ENCODE measurements around the gene FAM136A. TPM values are rescaled to one million over a fixed set of nuclear protein-coding genes. Genes with fewer than 3 reads are reported as not detected.

Gene FAM136A
- 100 to 1,000 TPM in 1 of 2 experiments, 10 to 100 TPM in 1; 99.4 to 102 TPM for total RNA-seq
- polyA plus RNA-seq, result 41.3 TPM

DNA sequence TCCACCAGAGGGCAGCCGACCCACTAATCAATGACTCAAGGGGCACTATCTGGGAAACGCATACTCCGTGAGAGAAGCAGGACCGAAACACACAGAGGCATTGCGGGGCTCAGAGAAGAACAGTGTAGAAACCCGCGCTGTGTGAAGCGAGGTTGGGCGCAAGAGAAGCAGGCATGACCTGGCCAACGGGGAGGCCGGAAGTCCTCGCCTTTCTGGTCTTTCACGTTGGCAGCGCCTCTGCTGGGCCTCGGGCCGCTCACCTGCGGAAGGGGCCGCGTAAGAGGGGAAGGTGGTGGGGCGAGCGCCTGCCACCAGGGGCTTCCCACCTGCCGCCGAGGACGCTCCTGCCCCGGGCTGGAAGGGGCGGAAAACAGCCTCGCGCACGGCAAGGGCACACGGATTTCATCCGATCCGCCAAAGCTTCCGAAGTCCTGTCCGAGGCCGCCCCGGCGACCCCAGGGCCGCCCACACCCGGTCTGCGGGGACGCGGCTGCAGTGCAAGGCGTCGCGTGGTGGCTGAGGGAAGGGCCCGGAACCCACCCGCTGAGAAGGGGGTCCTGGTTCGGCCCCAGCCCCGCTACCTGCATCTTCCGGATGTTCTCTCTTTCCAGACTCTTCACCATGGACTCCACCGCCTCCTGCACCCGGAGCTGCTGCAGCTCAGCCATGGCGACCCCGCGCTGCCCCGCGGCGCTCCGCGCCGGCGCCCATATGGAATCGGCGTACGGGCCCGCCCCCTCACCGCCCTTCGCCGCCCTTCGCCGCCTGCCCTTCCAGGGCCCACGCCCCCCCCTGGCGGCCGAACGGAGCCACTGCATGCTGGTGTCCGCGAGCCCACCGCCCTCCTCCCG lies at the start of gene FAM136A:
TSS of gene FAM136A (minus strand) at position 724 of the 851 bp plus-strand sequence. CDS start at position 668, 56 bp downstream.
- Mint-ChIP-seq H3K9me3 (no peaks in the 10 kb centered on the region), H3K36me3 (peaks cover 5 to 38% (median 8%) of the 10 kb centered on the region in 3 donors), H3K4me1 (peaks cover 27 to 44% (median 34%) of the 10 kb centered on the region in 3 donors), H3K27ac (peak within 1 kb of the TSS; percentile 73 to 96 (median 88)), H3K27me3 (no peaks in the 10 kb centered on the region), H3K4me3 (peak within 1 kb of the TSS; percentile 89 to 96 (median 92))
- Histone ChIP-seq H3K4me1 (ENCODE audit: insufficient read depth, low read length) (peaks cover 19% of the 10 kb centered on the region), H3K27ac (ENCODE audit: low read depth, low read length) (peak within 1 kb of the TSS; percentile 79), H3K4me3 (ENCODE audit: low read length) (peak within 1 kb of the TSS; percentile 85), H3K36me3 (ENCODE audit: insufficient read depth, low read length) (no peaks in the 10 kb centered on the region), H3K9me3 (ENCODE audit: low read length) (no peaks in the 10 kb centered on the region), H3K27me3 (ENCODE audit: insufficient read depth, low read length, poor library complexity, severe bottlenecking) (no peaks in the 10 kb centered on the region)
- CTCF ChIA-PET, result interaction anchor here (0.6 to 4.8 kb wide), 22 partner anchors 8 to 864 kb away, joined by 3 to 49 read pairs (median 4); partner anchors contain the start of genes C2orf42, MXD1, NFU1 and PCYOX1
- POLR2A ChIA-PET, result interaction anchor here (0.6 to 1.5 kb wide), 4 partner anchors 8 to 388 kb away, joined by 3 to 11 read pairs (median 8); partner anchors contain the start of genes MXD1 and SNRPG
- peak; percentile 84 to 91 (median 86) for DNase-seq

DNA sequence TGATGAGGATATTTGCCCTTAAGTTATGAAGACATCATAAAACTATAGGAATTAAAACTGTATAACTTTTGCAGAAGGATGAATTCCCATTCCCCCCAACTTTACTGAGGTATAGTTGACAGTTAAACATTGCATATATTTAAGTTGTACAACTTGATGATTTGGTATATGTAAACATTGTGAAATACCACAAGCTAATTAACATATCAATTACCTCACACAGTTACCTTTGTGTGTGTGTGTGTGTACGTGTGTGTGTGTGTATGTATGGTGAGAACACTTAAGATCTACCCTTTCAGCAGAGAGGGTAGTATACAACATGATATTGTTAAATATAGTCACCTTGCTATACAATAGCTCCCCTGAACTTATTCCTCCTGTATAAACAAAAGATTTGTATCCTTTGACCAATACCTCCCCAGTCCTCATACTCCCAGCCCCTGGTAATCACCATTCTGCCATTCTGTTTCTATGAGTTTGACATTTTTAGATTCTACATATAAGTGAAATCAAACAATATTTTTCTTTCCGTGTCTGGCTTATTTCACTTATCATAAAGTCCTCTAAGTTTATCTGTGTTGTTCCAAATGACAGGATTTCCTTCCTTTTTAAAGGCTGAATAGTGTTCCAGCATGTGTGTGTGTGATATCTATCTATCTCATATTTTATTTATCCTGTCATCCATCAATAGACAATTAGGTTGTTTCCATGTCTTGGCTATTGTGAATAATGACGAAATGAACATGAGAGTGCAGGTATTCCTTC lies 48.2 kb upstream of the FAM136A start:
- H3K4me3 Mint-ChIP-seq, result no peak overlapping the region
- H3K36me3 ChIP-seq (ENCODE audit: insufficient read depth, low read length), result no peaks in the 10 kb centered on the region
- H3K4me1 Mint-ChIP-seq, result no peaks in the 10 kb centered on the region
- POLR2A ChIA-PET, result no interaction called here
- H3K27ac Mint-ChIP-seq, result no peak overlapping the region
- H3K4me3 ChIP-seq (ENCODE audit: low read length), result no peak overlapping the region
- CTCF ChIA-PET, result interaction anchor here (1.3 kb wide), 1 partner anchor 9 kb away, joined by 3 read pairs; no protein-coding TSS in a partner anchor
- H3K27me3 ChIP-seq (ENCODE audit: insufficient read depth, low read length, poor library complexity, severe bottlenecking), result no peaks in the 10 kb centered on the region
- no peak for DNase-seq
- no peaks in the 10 kb centered on the region for H3K36me3 Mint-ChIP-seq
- H3K4me1 ChIP-seq (ENCODE audit: insufficient read depth, low read length), result no peaks in the 10 kb centered on the region
- H3K27ac ChIP-seq (ENCODE audit: low read depth, low read length), result no peak overlapping the region
- no peaks in the 10 kb centered on the region for H3K9me3 Mint-ChIP-seq
- H3K9me3 ChIP-seq (ENCODE audit: low read length), result no peaks in the 10 kb centered on the region
- peaks cover 13 to 55% of the 10 kb centered on the region in 2 donors for H3K27me3 Mint-ChIP-seq

- H3K27me3 ChIP-seq (ENCODE audit: insufficient read depth, low read length, poor library complexity, severe bottlenecking), result no peaks in the 10 kb centered on the region
- no peaks in the 10 kb centered on the region for H3K36me3 Mint-ChIP-seq
- POLR2A ChIA-PET, result no interaction called here
- no peaks in the 10 kb centered on the region for H3K4me1 Mint-ChIP-seq
- H3K4me3 Mint-ChIP-seq, result no peak overlapping the region
- H3K4me1 ChIP-seq (ENCODE audit: insufficient read depth, low read length), result no peaks in the 10 kb centered on the region
- H3K9me3 Mint-ChIP-seq, result no peaks in the 10 kb centered on the region
- H3K9me3 ChIP-seq (ENCODE audit: low read length), result no peaks in the 10 kb centered on the region
- CTCF ChIA-PET, result interaction anchor here (1.2 kb wide), 1 partner anchor 269 kb away, joined by 4 read pairs; no protein-coding TSS in a partner anchor
- no peak overlapping the region for H3K27ac Mint-ChIP-seq
- H3K36me3 ChIP-seq (ENCODE audit: insufficient read depth, low read length), result no peaks in the 10 kb centered on the region
- H3K4me3 ChIP-seq (ENCODE audit: low read length), result no peak overlapping the region
- no peak overlapping the region for H3K27ac ChIP-seq (ENCODE audit: low read depth, low read length)
- no peak for DNase-seq
- peaks cover 13 to 62% of the 10 kb centered on the region in 2 donors for H3K27me3 Mint-ChIP-seq
Observed at GRCh38 chr2:70347831-70348230, 46.0 kb upstream of the FAM136A start.

- no peak overlapping the region for H3K27ac ChIP-seq (ENCODE audit: low read depth, low read length)
- Mint-ChIP-seq H3K4me3 (no peak overlapping the region), H3K27ac (no peak overlapping the region), H3K36me3 (no peaks in the 10 kb centered on the region), H3K4me1 (no peaks in the 10 kb centered on the region), H3K9me3 (no peaks in the 10 kb centered on the region), H3K27me3 (peaks cover 9 to 56% of the 10 kb centered on the region in 2 donors)
- no peaks in the 10 kb centered on the region for H3K27me3 ChIP-seq (ENCODE audit: insufficient read depth, low read length, poor library complexity, severe bottlenecking)
- no peaks in the 10 kb centered on the region for H3K36me3 ChIP-seq (ENCODE audit: insufficient read depth, low read length)
- CTCF ChIA-PET, result no interaction called here
- no peak overlapping the region for H3K4me3 ChIP-seq (ENCODE audit: low read length)
- POLR2A ChIA-PET, result no interaction called here
- no peaks in the 10 kb centered on the region for H3K9me3 ChIP-seq (ENCODE audit: low read length)
- no peaks in the 10 kb centered on the region for H3K4me1 ChIP-seq (ENCODE audit: insufficient read depth, low read length)
- DNase-seq, result no peak
Observed at GRCh38 chr2:70344195-70344594, 42.3 kb upstream of the FAM136A start.

DNA sequence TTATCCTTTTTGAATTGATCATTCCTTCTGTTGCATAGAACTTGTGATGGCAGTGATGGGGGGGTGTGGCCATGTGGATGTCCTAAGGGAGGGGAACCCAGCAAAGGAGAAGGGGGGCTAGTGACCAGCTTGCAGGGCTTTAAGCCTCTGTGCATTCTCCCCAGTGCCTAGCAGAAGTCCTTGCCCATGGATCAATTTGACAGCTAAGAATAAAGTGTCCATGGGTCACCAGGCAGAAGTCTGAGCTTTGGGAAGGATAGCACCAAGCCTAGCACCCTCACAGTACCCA lies 39.6 kb upstream of the FAM136A start:
- Histone ChIP-seq H3K9me3 (ENCODE audit: low read length) (no peaks in the 10 kb centered on the region), H3K4me1 (ENCODE audit: insufficient read depth, low read length) (no peaks in the 10 kb centered on the region), H3K4me3 (ENCODE audit: low read length) (no peak overlapping the region), H3K36me3 (ENCODE audit: insufficient read depth, low read length) (no peaks in the 10 kb centered on the region), H3K27me3 (ENCODE audit: insufficient read depth, low read length, poor library complexity, severe bottlenecking) (no peaks in the 10 kb centered on the region), H3K27ac (ENCODE audit: low read depth, low read length) (no peak overlapping the region)
- Mint-ChIP-seq H3K27me3 (peaks cover 12 to 43% of the 10 kb centered on the region in 2 donors), H3K36me3 (no peaks in the 10 kb centered on the region), H3K9me3 (no peaks in the 10 kb centered on the region), H3K4me1 (no peaks in the 10 kb centered on the region), H3K4me3 (no peak overlapping the region), H3K27ac (peak overlapping the region in 1 of 8 donors; percentile 9)
- ChIA-PET POLR2A (no interaction called here), CTCF (interaction anchor here (0.7 to 3.1 kb wide), 11 partner anchors 9 to 306 kb away, joined by 3 to 34 read pairs (median 3); no protein-coding TSS in a partner anchor)
- no peak for DNase-seq

DNA sequence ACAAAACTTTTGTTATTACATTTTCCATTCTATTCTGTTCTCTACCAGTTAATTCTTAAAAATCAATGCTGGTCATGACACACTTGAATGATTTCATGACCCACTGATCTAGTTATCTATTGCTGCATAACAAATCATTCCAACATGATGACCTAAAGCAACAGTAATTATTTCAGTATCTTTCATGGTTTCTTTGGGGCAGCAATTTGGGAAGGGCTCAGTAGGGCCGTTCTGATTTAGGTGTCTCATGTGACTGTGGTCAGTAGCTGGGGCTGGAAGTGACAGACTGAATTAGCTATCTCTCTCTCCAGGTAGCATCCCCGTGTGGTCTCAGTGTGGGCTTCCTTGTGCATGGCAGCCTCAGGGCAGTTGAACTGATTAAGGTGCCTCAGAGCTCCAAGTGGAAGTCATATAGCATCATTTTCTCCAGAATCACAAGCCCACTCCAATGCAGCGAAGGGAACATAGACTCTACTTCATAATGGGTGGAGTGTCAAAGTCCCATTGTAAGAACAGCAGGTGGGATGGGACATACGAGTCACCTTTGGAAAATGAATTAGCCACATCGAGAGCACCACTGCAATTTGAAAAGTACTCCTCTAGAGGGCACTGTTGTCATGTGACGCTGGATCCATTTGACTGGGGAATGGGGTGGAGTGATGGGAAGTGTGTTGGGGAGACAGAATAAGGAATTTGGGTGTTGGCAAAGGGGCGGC lies 39.1 kb upstream of the FAM136A start:
- peak in 4 of 5 donors; percentile 10 to 51 (median 34) for DNase-seq
- Mint-ChIP-seq H3K4me1 (no peaks in the 10 kb centered on the region), H3K4me3 (no peak overlapping the region), H3K36me3 (no peaks in the 10 kb centered on the region), H3K27ac (peak overlapping the region in 1 of 8 donors; percentile 9), H3K9me3 (no peaks in the 10 kb centered on the region), H3K27me3 (peaks cover 14 to 41% of the 10 kb centered on the region in 2 donors)
- H3K4me3 ChIP-seq (ENCODE audit: low read length), result no peak overlapping the region
- H3K27ac ChIP-seq (ENCODE audit: low read depth, low read length), result no peak overlapping the region
- no peaks in the 10 kb centered on the region for H3K4me1 ChIP-seq (ENCODE audit: insufficient read depth, low read length)
- ChIA-PET CTCF (interaction anchor here (0.7 to 3.1 kb wide), 9 partner anchors 9 to 306 kb away, joined by 3 to 34 read pairs (median 4); no protein-coding TSS in a partner anchor), POLR2A (no interaction called here)
- H3K36me3 ChIP-seq (ENCODE audit: insufficient read depth, low read length), result no peaks in the 10 kb centered on the region
- H3K9me3 ChIP-seq (ENCODE audit: low read length), result no peaks in the 10 kb centered on the region
- H3K27me3 ChIP-seq (ENCODE audit: insufficient read depth, low read length, poor library complexity, severe bottlenecking), result no peaks in the 10 kb centered on the region

DNA sequence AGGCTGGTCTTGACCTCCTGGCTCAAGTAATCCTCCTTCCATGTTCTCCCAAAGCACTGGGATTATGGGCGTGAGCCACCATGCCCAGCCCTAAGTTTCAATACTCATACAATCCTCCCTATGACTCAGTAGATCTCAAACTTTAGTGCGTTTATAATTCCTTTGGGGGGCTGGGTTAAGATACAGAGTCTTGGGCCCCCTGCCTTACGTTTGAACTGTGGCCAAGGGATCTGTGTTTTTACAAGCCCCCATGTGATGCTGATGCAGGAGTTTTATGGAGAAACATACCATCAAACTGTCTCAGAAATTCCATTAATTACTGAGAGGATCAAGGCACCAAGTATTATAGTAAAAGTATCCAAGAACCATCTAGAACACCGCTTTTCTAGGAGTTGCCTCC lies 38.2 kb upstream of the FAM136A start:
- Mint-ChIP-seq H3K9me3 (no peaks in the 10 kb centered on the region), H3K27ac (no peak overlapping the region), H3K27me3 (peaks cover 14 to 35% of the 10 kb centered on the region in 2 donors), H3K36me3 (no peaks in the 10 kb centered on the region), H3K4me3 (no peak overlapping the region), H3K4me1 (no peaks in the 10 kb centered on the region)
- Histone ChIP-seq H3K27me3 (ENCODE audit: insufficient read depth, low read length, poor library complexity, severe bottlenecking) (no peaks in the 10 kb centered on the region), H3K4me3 (ENCODE audit: low read length) (no peak overlapping the region), H3K36me3 (ENCODE audit: insufficient read depth, low read length) (no peaks in the 10 kb centered on the region), H3K9me3 (ENCODE audit: low read length) (no peaks in the 10 kb centered on the region), H3K27ac (ENCODE audit: low read depth, low read length) (no peak overlapping the region), H3K4me1 (ENCODE audit: insufficient read depth, low read length) (no peaks in the 10 kb centered on the region)
- ChIA-PET POLR2A (interaction anchor here (0.7 kb wide), 1 partner anchor 213 kb away, joined by 5 read pairs; no protein-coding TSS in a partner anchor), CTCF (interaction anchor here (3.1 kb wide), 1 partner anchor 278 kb away, joined by 34 read pairs; no protein-coding TSS in a partner anchor)
- no peak for DNase-seq
